SU-DHL-6 (cell line): ENCODE data around the gene SEC14L5.

Experiments used
- H2AFZ ChIP-seq: fragments of 200-600 bp; sonication (generic); 2 replicates; pipeline ENCODE4 v1.6.1; 2014; ENCODE audit warnings: low read depth, mild to moderate bottlenecking, moderate library complexity, mixed read lengths, antibody characterized with exemption, low read length; ENCODE audit not compliant: severe bottlenecking
- H3F3A ChIP-seq: fragments of 200-600 bp; shearing (Covaris generic); 2 replicates; pipeline ENCODE4 v1.6.0; 2016; ENCODE audit warnings: antibody characterized with exemption, mild to moderate bottlenecking; ENCODE audit not compliant: insufficient read depth
- H3K27ac ChIP-seq: fragments of 200-600 bp; sonication (generic); 2 replicates; pipeline ENCODE4 v1.5.1; 2016; ENCODE audit warnings: low read depth, mild to moderate bottlenecking, low read length, moderate library complexity, mixed read lengths
- H3K27me3 ChIP-seq: fragments of 200-600 bp; sonication (generic), shearing (Covaris generic); 2 replicates; pipeline ENCODE4 v1.6.0; 2014; ENCODE audit warnings: mild to moderate bottlenecking, low read length
- H3K36me3 ChIP-seq: fragments of 200-600 bp; sonication (generic); 2 replicates; pipeline ENCODE4 v1.6.1; 2014; ENCODE audit warnings: mild to moderate bottlenecking, low read length, mixed read lengths
- H3K4me2 ChIP-seq: fragments of 300-600, 200-600 bp; shearing (Covaris generic), sonication (generic); 2 replicates; pipeline ENCODE4 v1.6.0; 2014; ENCODE audit warnings: low read length, low read depth, mild to moderate bottlenecking; ENCODE audit not compliant: poor library complexity, severe bottlenecking
- H3K4me3 ChIP-seq: fragments of 200-600 bp; sonication (generic); 2 replicates; pipeline ENCODE4 v1.5.1; 2014; ENCODE audit warnings: antibody characterized with exemption, low read length, mild to moderate bottlenecking, mixed read lengths; ENCODE audit not compliant: insufficient read depth, poor library complexity, severe bottlenecking
- H3K79me2 ChIP-seq: fragments of 200-600 bp; sonication (generic); 2 replicates; pipeline ENCODE4 v1.6.1; 2014; ENCODE audit warnings: mild to moderate bottlenecking, low read length, moderate library complexity; ENCODE audit not compliant: insufficient read depth
- H3K9ac ChIP-seq: fragments of 200-600 bp; sonication (generic); 2 replicates; pipeline ENCODE4 v1.7.0; 2014; ENCODE audit warnings: mild to moderate bottlenecking, low read length
- H3K9me2 ChIP-seq: fragments of 200-600 bp; sonication (generic); replicated peaks from 2 replicates; pipeline ENCODE4 v1.6.1; 2014; ENCODE audit warnings: low read length; ENCODE audit not compliant: insufficient read depth
- H3K9me3 ChIP-seq: fragments of 200-600 bp; sonication (generic); 2 replicates; pipeline ENCODE4 v1.6.1; 2014; ENCODE audit warnings: low read length, mixed read lengths; ENCODE audit not compliant: insufficient read depth
- H4K20me1 ChIP-seq: fragments of 200-600 bp; sonication (generic); 2 replicates; pipeline ENCODE4 v1.6.1; 2014; ENCODE audit warnings: low read depth, mild to moderate bottlenecking, antibody characterized with exemption, low read length, moderate library complexity, mixed read lengths
- EZH2phosphoT487 ChIP-seq: fragments of 200-600 bp; sonication (generic), shearing (Covaris generic); conservative IDR thresholded peaks from 2 replicates; pipeline ENCODE4 v1.6.1; 2018; ENCODE audit warnings: mild to moderate bottlenecking, antibody characterized with exemption, low read length, moderate library complexity, mixed read lengths
- TF ChIP-seq, protein P1 (sequence below): fragments of 200-600 bp; sonication (generic); IDR thresholded peaks from one replicate; pipeline ENCODE4 v1.5.1; 2017; ENCODE audit warnings: antibody characterized with exemption, mild to moderate bottlenecking, low read length, moderate library complexity; ENCODE audit not compliant: insufficient read depth, poor library complexity, severe bottlenecking

Gene SEC14L5

DNA sequence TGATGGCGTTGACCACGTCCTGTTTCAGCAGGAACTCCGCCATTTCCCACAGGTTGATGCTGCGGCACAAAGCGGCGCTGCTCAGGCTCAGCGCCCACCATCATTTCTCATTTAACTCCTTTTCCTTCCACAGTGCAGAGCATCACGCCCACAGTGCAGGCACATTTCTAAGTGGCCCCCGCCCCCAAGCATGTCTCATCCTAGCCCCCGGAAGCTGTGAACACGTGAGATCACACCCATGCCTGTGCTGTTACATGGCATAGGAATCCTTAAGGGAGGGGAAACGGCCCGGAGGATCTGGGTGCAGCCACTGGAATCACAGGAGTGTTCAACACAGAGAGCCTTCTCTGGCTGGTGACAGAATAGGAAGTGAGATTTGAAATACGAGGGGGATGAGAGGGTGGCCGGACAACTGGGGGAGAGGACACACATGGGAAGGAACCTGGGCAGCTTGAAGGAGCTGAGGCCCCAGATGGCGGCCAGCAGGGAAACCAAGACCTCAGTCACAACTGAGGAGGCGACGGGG lies 70.9 kb downstream of the SEC14L5 start:
- TF ChIP-seq EZH2phosphoT487 = no peak
- TF ChIP-seq, protein P1, sequence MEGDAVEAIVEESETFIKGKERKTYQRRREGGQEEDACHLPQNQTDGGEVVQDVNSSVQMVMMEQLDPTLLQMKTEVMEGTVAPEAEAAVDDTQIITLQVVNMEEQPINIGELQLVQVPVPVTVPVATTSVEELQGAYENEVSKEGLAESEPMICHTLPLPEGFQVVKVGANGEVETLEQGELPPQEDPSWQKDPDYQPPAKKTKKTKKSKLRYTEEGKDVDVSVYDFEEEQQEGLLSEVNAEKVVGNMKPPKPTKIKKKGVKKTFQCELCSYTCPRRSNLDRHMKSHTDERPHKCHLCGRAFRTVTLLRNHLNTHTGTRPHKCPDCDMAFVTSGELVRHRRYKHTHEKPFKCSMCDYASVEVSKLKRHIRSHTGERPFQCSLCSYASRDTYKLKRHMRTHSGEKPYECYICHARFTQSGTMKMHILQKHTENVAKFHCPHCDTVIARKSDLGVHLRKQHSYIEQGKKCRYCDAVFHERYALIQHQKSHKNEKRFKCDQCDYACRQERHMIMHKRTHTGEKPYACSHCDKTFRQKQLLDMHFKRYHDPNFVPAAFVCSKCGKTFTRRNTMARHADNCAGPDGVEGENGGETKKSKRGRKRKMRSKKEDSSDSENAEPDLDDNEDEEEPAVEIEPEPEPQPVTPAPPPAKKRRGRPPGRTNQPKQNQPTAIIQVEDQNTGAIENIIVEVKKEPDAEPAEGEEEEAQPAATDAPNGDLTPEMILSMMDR = no peak
- H3K27ac ChIP-seq = no peak overlapping the region
- H3K27me3 ChIP-seq = no peaks in the 10 kb centered on the region
- no peak overlapping the region for H2AFZ ChIP-seq
- H3K9me3 ChIP-seq = no peaks in the 10 kb centered on the region
- H3K9me2 ChIP-seq = no peaks in the 10 kb centered on the region
- no peaks in the 10 kb centered on the region for H3F3A ChIP-seq
- H4K20me1 ChIP-seq = no peaks in the 10 kb centered on the region
- H3K4me2 ChIP-seq = no peak overlapping the region
- no peak overlapping the region for H3K4me3 ChIP-seq
- no peak overlapping the region for H3K9ac ChIP-seq
- no peaks in the 10 kb centered on the region for H3K36me3 ChIP-seq
- no peaks in the 10 kb centered on the region for H3K79me2 ChIP-seq

DNA sequence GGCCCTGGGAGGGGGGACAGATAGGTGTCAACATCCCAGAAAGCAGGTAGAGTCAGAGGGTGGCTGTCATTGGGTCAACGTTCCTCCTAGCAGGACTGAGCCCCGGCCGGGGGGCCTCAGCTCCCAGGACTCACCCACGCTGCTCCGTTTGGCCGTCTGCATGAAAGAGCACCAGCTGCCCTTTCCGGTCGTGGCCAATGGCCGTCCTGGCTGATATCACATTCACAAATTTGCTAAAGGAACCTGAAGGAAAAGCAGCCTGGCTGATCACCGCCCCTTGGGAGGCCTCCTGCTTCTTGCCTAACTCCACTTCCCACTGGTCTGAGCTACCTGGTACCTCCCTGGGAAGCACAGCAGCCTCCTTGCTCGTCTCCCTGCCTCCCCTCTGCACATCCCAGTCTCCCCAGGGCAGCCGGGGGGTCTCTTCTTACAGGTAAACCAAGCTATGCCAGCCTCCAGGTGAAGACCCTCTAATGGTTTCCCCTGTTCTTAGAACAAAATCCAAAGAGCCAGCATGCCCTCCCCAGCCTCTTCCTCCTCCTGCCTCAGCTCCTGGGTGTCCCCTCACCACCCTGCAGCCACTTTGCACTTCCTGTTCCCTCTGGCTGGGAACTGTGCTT lies 72.2 kb downstream of the SEC14L5 start:
- Histone ChIP-seq H3F3A (no peaks in the 10 kb centered on the region), H2AFZ (no peak overlapping the region), H3K4me2 (no peak overlapping the region), H3K4me3 (no peak overlapping the region), H3K79me2 (no peaks in the 10 kb centered on the region), H3K27me3 (no peaks in the 10 kb centered on the region), H3K9me3 (no peaks in the 10 kb centered on the region), H3K27ac (no peak overlapping the region), H3K36me3 (no peaks in the 10 kb centered on the region), H3K9ac (no peak overlapping the region), H3K9me2 (no peaks in the 10 kb centered on the region), H4K20me1 (no peaks in the 10 kb centered on the region)
- TF ChIP-seq, protein P1 = no peak
- TF ChIP-seq EZH2phosphoT487 = no peak

DNA sequence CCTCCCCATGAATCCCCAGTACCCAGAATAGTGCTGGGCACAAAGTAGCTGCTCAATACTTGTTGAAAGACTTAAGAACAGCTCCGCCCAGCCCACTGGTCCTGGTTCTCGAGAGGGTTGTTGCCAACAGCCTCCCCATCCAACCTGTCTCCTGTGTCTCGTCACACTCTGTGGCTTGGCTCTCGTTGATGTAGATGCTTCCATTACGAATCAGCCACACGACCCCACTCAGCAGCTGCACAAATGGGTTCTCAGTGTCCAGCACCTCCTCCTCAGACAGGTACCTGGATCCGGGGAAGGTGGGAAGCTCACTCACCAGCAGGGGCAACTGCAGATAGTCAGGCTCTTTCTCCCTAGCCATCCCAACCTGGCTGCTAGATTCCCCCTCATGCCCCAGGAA lies 73.5 kb downstream of the SEC14L5 start:
- H3K27me3 ChIP-seq = no peaks in the 10 kb centered on the region
- no peaks in the 10 kb centered on the region for H3K36me3 ChIP-seq
- no peaks in the 10 kb centered on the region for H4K20me1 ChIP-seq
- H3K79me2 ChIP-seq = no peaks in the 10 kb centered on the region
- no peak overlapping the region for H3K4me3 ChIP-seq
- no peaks in the 10 kb centered on the region for H3K9me2 ChIP-seq
- no peak overlapping the region for H2AFZ ChIP-seq
- H3K9me3 ChIP-seq = no peaks in the 10 kb centered on the region
- TF ChIP-seq EZH2phosphoT487 = no peak
- TF ChIP-seq, protein P1 = no peak
- H3K9ac ChIP-seq = no peak overlapping the region
- no peaks in the 10 kb centered on the region for H3F3A ChIP-seq
- no peak overlapping the region for H3K27ac ChIP-seq
- H3K4me2 ChIP-seq = no peak overlapping the region
